Stimulated activated CD4-positive, alpha-beta T cell treated with anti-CD3 and anti-CD28 coated beads, Interleukin-2, amount 100 ng/mL, for 4 hours (primary cell): ENCODE data around the gene SMARCA4.
A peak's percentile ranks its signal among the peaks of the same experiment; 100 is the strongest.
"Not testable (repeated sequence)": the region's sequence is repeated elsewhere in the genome, so short reads cannot be mapped to it uniquely, and the experiment has no call there.

Experiments used
- DNase-seq: peaks from one replicate; pipeline ENCODE4 v3.0.0-alpha.2; 2020; ENCODE audit warnings: low read depth

SMARCA4 gene

GRCh38 chr19:10929402-10929794 is 31.4 kb upstream of the SMARCA4 start:
- DNase-seq = no peak

GRCh38 chr19:10935371-10936059 is 25.3 kb upstream of the SMARCA4 start:
- DNase-seq = no peak

- DNase-seq = peak; percentile 13
Measured at GRCh38 chr19:10936661-10937084, 24.2 kb upstream of the SMARCA4 start.

GRCh38 chr19:10941649-10942048 is 19.2 kb upstream of the SMARCA4 start:
- DNase-seq = not testable (repeated sequence)

GRCh38 chr19:10943412-10943811 is 17.4 kb upstream of the SMARCA4 start:
- DNase-seq = not testable (repeated sequence)

- DNase-seq = no peak
Measured at GRCh38 chr19:10945264-10945663, 15.6 kb upstream of the SMARCA4 start.

- DNase-seq = no peak
Measured at GRCh38 chr19:10946958-10947657, 13.7 kb upstream of the SMARCA4 start.

- no peak for DNase-seq
Measured at GRCh38 chr19:10952809-10953208, 8.0 kb upstream of the SMARCA4 start.

GRCh38 chr19:10959277-10959968 is 1.4 kb upstream of the SMARCA4 start:
- not testable (repeated sequence) for DNase-seq

- no peak for DNase-seq
Measured at GRCh38 chr19:10961073-10961860, 437 bp downstream of the SMARCA4 start.

- no peak for DNase-seq
Measured at GRCh38 chr19:10962863-10963262, 2.0 kb downstream of the SMARCA4 start.

- DNase-seq = no peak
Measured at GRCh38 chr19:10963865-10964264, 3.0 kb downstream of the SMARCA4 start.

GRCh38 chr19:10964903-10965302 is 4.1 kb downstream of the SMARCA4 start:
- DNase-seq = no peak

GRCh38 chr19:10965398-10965797 is 4.6 kb downstream of the SMARCA4 start:
- DNase-seq = no peak

- no peak for DNase-seq
Measured at GRCh38 chr19:10966809-10967208, 6.0 kb downstream of the SMARCA4 start.

- DNase-seq = no peak
Measured at GRCh38 chr19:10968527-10969135, 7.8 kb downstream of the SMARCA4 start.

GRCh38 chr19:10971107-10971726 is 10.4 kb downstream of the SMARCA4 start:
- DNase-seq = no peak

GRCh38 chr19:10975374-10976130 is 14.7 kb downstream of the SMARCA4 start:
- DNase-seq = no peak

- no peak for DNase-seq
Measured at GRCh38 chr19:10976131-10976892, 15.5 kb downstream of the SMARCA4 start.

GRCh38 chr19:10977742-10978092 is 16.9 kb downstream of the SMARCA4 start:
- no peak for DNase-seq
